BJ (cell line): ENCODE results near the gene DTNB. TPM values are rescaled to one million over a fixed set of nuclear protein-coding genes. Genes with fewer than 3 reads are reported as not detected.

ENCODE experiments used
- CTCF ChIA-PET: fragments of 350-600 bp; formaldehyde crosslinking; extraction: SDS; loops from one replicate; lab custom pipeline; 2021; ENCODE audit warnings: antibody characterized with exemption, inconsistent platforms; lab: Yijun Ruan, JAX
- POLR2A ChIA-PET: fragments of 300-600 bp; sonication (Branson Sonifier 250); formaldehyde crosslinking; extraction: SDS; loops from one replicate; lab custom pipeline; 2021; ENCODE audit warnings: antibody characterized with exemption; lab: Charles Lee
- DNase-seq: peaks from one replicate; pipeline ENCODE4 v3.0.0-alpha.2; 2011; ENCODE audit warnings: low read depth
- H3K27me3 ChIP-seq: 2 replicates; pipeline ENCODE4 v1.6.0; 2011; ENCODE audit warnings: low read length; ENCODE audit not compliant: control insufficient read depth, insufficient read depth
- H3K36me3 ChIP-seq: 2 replicates; pipeline ENCODE4 v1.5.1; 2011; ENCODE audit warnings: low read length; ENCODE audit not compliant: control insufficient read depth, insufficient read depth
- H3K4me3 ChIP-seq: 2 replicates; pipeline ENCODE4 v1.5.1; 2011; ENCODE audit warnings: low read depth, mild to moderate bottlenecking, control low read depth, low read length
- CTCF ChIP-seq: IDR thresholded peaks from 2 replicates; pipeline ENCODE4 v1.5.1; 2011; ENCODE audit warnings: low read depth, mild to moderate bottlenecking, control low read depth, inconsistent platforms, low read length, moderate library complexity; ENCODE audit not compliant: insufficient read depth
- polyA plus RNA-seq: library from polyadenylated mRNA; depleted of rRNA; stranded (reverse); fragments of >200 nt; gene quantifications from 2 replicates; pipeline ENCODE4 v1.2.3, GENCODE V29; 2011

The DTNB gene
- polyA plus RNA-seq, 1 experiment = 7.7 TPM

- DNase-seq = no peak
- TF ChIP-seq CTCF = no peak
- no peaks in the 10 kb centered on the region for H3K36me3 ChIP-seq
- ChIA-PET CTCF (interaction anchor here (1.0 kb wide), 1 partner anchor 8 kb away, joined by 3 read pairs; no protein-coding TSS in a partner anchor), POLR2A (no interaction called here)
- H3K27me3 ChIP-seq = peaks cover 3% of the 10 kb centered on the region; the same call in 1 of the 2 replicates
- H3K4me3 ChIP-seq = no peak overlapping the region
These were observed 319.3 kb downstream of the DTNB start for GRCh38 chr2:25354116-25354515.

GRCh38 chr2:25349397-25349796 lies 324.0 kb downstream of the DTNB start:
- no peaks in the 10 kb centered on the region for H3K36me3 ChIP-seq
- no peaks in the 10 kb centered on the region for H3K27me3 ChIP-seq
- H3K4me3 ChIP-seq = no peak overlapping the region
- TF ChIP-seq CTCF = no peak
- DNase-seq = no peak
- ChIA-PET POLR2A (no interaction called here), CTCF (interaction anchor here (0.7 to 3.5 kb wide), 4 partner anchors 11 to 218 kb away, joined by 3 to 21 read pairs (median 10); no protein-coding TSS in a partner anchor)

- DNase-seq = no peak
- no peaks in the 10 kb centered on the region for H3K36me3 ChIP-seq
- no peak overlapping the region for H3K4me3 ChIP-seq
- POLR2A ChIA-PET = no interaction called here
- TF ChIP-seq CTCF = no peak
- H3K27me3 ChIP-seq = no peaks in the 10 kb centered on the region
- CTCF ChIA-PET = interaction anchor here (0.8 to 3.2 kb wide), 4 partner anchors 8 to 177 kb away, joined by 3 to 16 read pairs (median 10); no protein-coding TSS in a partner anchor
These were observed 325.5 kb downstream of the DTNB start for GRCh38 chr2:25347846-25348245.

GRCh38 chr2:25347205-25347815 lies 326.1 kb downstream of the DTNB start:
- POLR2A ChIA-PET = no interaction called here
- no peak for TF ChIP-seq CTCF
- CTCF ChIA-PET = interaction anchor here (0.8 to 3.2 kb wide), 4 partner anchors 8 to 178 kb away, joined by 3 to 16 read pairs (median 10); no protein-coding TSS in a partner anchor

GRCh38 chr2:25343187-25343825 lies 330.1 kb downstream of the DTNB start:
- Histone ChIP-seq H3K27me3 (no peaks in the 10 kb centered on the region), H3K4me3 (no peak overlapping the region), H3K36me3 (no peaks in the 10 kb centered on the region)
- CTCF ChIA-PET = interaction anchor here (0.6 to 1.7 kb wide), 12 partner anchors 8 to 888 kb away, joined by 3 to 9 read pairs (median 3); no protein-coding TSS in a partner anchor
- POLR2A ChIA-PET = no interaction called here
- TF ChIP-seq CTCF = no peak
- DNase-seq = no peak

More at GRCh38 chr2:25347205-25347815, 326.1 kb downstream of the DTNB start:
- no peaks in the 10 kb centered on the region for H3K27me3 ChIP-seq
- no peak overlapping the region for H3K4me3 ChIP-seq
- H3K36me3 ChIP-seq = no peaks in the 10 kb centered on the region
- no peak for DNase-seq
